HUES48 (cell line): ENCODE measurements around the gene COL5A1.

Experiments
- H3K27ac ChIP-seq: one replicate; pipeline ENCODE4 v1.7.0; 2013; ENCODE audit warnings: low read depth, low read length, inconsistent platforms
- H3K27me3 ChIP-seq: 2 replicates; pipeline ENCODE4 v1.6.1; 2013; ENCODE audit warnings: mild to moderate bottlenecking, low read length; ENCODE audit not compliant: control insufficient read depth, insufficient read depth
- H3K36me3 ChIP-seq: 2 replicates; pipeline ENCODE4 v1.6.1; 2013; ENCODE audit warnings: low read length; ENCODE audit not compliant: control insufficient read depth, insufficient read depth
- H3K4me1 ChIP-seq: 2 replicates; pipeline ENCODE4 v1.6.1; 2013; ENCODE audit warnings: mild to moderate bottlenecking, low read length; ENCODE audit not compliant: control insufficient read depth, insufficient read depth
- H3K4me3 ChIP-seq: 2 replicates; pipeline ENCODE4 v1.5.1; 2013; ENCODE audit warnings: mild to moderate bottlenecking, low read depth, low read length
- H3K9ac ChIP-seq: 2 replicates; pipeline ENCODE4 v1.6.1; 2013; ENCODE audit warnings: mild to moderate bottlenecking, low read depth, low read length, moderate library complexity
- H3K9me3 ChIP-seq: 2 replicates; pipeline ENCODE4 v1.6.1; 2013; ENCODE audit warnings: low read length; ENCODE audit not compliant: control insufficient read depth, insufficient read depth

The COL5A1 gene

DNA sequence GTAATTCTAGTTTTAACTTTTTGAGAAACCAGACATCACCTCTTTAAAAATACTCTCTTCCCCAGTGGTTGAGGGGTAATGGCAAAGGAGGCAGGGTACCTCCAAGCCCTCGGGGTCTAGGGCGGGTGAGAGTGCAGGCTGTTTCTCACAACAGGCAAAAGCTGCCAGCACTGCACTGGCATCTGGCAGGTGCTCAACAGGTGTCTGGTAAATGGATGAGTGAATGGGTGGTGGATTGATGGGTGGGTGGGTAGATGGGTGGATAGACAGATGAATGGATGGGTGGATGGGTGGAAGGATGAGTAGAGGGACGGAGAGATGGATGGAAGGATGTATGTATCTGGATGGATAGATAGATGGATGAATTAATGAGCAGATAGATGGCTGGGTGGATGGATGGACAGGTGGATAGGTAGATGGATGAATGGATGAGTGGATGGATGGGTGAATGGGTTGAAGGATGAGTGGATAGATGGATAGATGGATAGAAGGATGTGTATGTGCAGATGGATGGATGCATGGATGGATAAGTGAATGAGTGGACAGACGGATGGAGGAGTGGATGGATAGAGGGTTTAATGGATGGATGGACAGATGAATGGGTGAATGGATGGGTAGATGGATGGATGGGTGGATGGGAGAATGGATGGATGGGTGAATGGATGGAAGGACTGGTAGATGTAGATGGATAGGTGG, 84.6 kb downstream of the COL5A1 start:
- no peak overlapping the region for H3K9ac ChIP-seq
- H3K4me3 ChIP-seq = no peak overlapping the region
- H3K36me3 ChIP-seq = no peaks in the 10 kb centered on the region
- no peaks in the 10 kb centered on the region for H3K4me1 ChIP-seq
- H3K27me3 ChIP-seq = no peaks in the 10 kb centered on the region
- H3K9me3 ChIP-seq = no peaks in the 10 kb centered on the region
- H3K27ac ChIP-seq = no peak overlapping the region

DNA sequence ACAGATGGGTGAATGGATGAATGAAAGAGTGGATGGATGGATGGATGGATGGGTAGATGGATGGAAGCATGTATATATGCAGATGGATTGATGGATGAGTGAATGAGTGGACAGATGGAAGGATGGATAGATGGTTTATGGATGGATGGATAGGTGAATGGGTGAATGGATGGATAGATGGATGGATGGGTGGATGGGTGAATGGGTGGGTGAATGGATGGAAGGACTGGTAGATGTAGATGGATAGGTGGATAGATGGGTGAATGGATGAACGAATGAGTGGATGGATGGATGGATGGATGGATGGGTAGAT, 85.1 kb downstream of the COL5A1 start:
- Histone ChIP-seq H3K4me3 (no peak overlapping the region), H3K9me3 (no peaks in the 10 kb centered on the region), H3K4me1 (no peaks in the 10 kb centered on the region), H3K9ac (no peak overlapping the region), H3K36me3 (no peaks in the 10 kb centered on the region), H3K27me3 (no peaks in the 10 kb centered on the region), H3K27ac (no peak overlapping the region)

DNA sequence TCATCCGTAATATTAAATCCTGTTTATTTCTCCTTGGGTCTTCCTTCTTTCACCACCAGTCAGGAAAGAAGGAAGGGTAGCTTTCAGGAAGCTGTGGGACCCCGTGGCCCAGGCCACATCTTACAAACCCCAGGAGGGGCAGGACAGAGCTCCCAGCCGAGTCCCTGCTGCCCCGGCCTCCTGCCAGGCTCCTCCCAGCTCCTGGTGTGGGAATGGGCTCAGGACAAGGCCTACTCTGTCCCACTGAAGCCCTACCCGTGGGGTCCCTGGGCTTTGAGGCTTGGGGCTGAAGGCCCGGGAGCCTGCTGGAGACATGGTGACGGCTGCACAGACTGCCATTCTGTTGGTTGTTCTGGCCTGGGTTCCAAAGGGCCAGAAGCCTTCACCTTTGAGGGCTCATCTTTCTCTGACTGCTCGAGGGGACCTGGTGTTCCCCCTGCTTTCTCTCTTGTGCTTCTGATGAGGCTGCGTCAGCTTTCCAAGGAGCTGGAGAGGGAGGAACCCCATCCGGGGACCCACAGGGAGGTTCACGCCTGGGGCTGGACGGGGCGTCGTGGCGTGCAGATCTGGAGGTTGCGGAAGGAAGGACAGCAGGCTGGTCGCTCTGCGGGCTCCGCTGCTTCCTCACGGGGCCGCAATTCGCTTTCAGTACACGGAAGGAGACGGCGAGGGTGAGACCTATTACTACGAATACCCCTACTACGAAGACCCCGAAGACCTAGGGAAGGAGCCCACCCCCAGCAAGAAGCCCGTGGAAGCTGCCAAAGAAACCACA, 86.6 kb downstream of the COL5A1 start:
- Histone ChIP-seq H3K9ac (no peak overlapping the region), H3K4me1 (no peaks in the 10 kb centered on the region), H3K27me3 (no peaks in the 10 kb centered on the region), H3K9me3 (no peaks in the 10 kb centered on the region), H3K36me3 (no peaks in the 10 kb centered on the region), H3K4me3 (no peak overlapping the region), H3K27ac (no peak overlapping the region)

DNA sequence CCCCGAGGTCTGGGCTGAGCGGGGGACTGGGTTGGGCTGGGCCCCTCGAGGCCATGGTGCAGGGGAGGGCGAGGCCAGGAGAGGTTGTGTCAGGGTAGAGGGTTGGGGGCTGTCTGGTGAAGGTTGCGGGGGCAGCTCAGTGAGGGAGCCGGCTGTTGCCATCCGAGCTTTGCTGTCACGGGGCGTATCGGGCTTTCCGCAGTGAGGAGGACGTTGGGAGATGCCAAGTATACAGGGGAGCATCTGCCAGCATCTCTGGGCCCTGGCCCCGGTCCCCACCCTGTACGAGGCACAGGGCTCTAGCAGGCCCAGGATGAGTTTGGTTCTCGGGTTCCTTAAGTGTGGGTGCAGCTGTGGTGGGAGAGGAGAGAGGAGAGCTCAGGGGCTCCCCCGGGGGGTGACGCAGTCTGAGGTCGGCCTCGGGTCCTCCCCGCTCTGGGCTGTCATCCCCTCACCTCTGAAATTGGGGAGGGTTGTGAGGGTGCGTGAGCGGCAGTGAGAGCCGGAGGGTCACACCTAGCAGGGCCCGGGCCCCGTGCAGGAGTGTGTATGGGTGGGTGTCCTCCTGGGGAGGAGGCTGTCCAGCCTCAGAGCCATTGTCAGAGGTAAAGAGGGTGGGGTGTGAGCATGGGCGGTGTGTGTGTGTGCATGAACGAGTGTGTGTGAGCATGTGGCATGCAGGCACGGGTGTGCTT, 87.3 kb downstream of the COL5A1 start:
- Histone ChIP-seq H3K9me3 (no peaks in the 10 kb centered on the region), H3K4me3 (no peak overlapping the region), H3K27me3 (no peaks in the 10 kb centered on the region), H3K27ac (no peak overlapping the region), H3K4me1 (no peaks in the 10 kb centered on the region), H3K36me3 (no peaks in the 10 kb centered on the region), H3K9ac (no peak overlapping the region)

DNA sequence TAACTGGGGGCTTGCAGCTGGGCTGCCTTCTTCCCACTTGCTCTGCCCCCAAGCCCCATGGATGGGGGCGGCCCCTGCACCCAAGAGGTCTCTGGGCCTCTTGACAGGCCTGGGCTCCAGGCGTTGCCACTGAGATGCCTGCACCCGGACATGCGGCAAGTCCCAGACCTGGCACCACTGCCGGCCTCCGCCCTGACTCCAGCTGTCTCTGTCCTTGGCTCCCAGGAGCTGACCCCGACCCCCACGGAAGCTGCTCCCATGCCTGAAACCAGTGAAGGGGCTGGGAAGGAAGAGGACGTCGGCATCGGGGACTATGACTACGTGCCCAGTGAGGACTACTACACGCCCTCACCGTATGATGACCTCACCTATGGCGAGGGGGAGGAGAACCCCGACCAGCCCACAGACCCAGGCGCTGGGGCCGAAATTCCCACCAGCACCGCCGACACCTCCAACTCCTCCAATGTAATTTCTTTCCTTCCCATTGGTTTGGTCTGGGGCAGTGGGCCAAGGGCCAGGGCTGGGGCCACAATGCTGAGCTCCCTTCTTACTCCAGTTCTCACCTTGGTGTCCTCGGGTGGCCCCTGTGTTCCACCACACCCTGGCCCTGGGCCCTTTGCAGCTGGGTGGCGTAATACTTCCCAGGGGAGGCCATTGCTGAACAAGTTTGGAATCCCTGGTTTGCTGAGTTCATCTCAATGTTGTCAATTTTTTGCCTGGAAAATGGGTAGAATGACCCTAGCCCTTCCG, 88.6 kb downstream of the COL5A1 start:
- H3K9ac ChIP-seq = no peak overlapping the region
- H3K9me3 ChIP-seq = no peaks in the 10 kb centered on the region
- no peaks in the 10 kb centered on the region for H3K4me1 ChIP-seq
- no peak overlapping the region for H3K27ac ChIP-seq
- no peak overlapping the region for H3K4me3 ChIP-seq
- no peaks in the 10 kb centered on the region for H3K36me3 ChIP-seq
- no peaks in the 10 kb centered on the region for H3K27me3 ChIP-seq

DNA sequence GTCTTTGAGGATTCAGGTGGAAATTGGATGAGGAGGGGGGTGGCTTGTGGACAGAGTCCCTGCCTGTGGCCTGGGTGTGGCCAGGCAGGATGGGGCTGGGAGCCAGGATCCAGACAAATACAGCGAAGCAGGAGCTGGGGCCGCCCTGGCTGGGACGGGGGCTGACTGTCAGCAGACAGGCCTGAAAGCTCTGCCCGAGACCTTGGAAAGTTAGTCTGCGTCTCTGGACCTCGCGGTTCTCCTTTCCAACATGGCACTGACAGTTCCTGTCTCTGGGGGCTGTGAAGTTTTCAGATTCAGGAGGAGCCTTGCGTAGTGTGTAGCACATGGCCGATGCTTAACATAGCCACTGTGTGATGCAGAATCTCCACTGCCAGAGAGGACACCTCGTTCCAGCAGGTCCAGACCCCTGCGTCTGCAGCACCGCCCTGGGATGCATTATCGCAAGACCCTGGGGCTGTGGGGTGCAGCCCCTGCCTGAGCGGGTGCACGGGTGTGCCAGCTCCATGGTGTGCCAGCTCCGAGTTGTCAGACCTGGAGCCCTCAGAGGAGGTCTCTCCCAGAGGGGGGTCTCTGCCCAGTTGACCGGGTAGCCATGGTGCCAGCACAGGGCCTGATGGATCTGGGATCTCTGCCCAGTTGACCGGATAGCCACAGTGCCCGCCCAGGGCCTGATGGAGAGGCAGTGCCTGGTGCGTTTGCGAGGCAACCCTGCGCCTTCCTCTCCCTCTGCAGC, 89.3 kb downstream of the COL5A1 start:
- H3K27me3 ChIP-seq = no peaks in the 10 kb centered on the region
- no peaks in the 10 kb centered on the region for H3K9me3 ChIP-seq
- H3K27ac ChIP-seq = no peak overlapping the region
- H3K4me1 ChIP-seq = no peaks in the 10 kb centered on the region
- no peak overlapping the region for H3K9ac ChIP-seq
- H3K36me3 ChIP-seq = no peaks in the 10 kb centered on the region
- H3K4me3 ChIP-seq = no peak overlapping the region

DNA sequence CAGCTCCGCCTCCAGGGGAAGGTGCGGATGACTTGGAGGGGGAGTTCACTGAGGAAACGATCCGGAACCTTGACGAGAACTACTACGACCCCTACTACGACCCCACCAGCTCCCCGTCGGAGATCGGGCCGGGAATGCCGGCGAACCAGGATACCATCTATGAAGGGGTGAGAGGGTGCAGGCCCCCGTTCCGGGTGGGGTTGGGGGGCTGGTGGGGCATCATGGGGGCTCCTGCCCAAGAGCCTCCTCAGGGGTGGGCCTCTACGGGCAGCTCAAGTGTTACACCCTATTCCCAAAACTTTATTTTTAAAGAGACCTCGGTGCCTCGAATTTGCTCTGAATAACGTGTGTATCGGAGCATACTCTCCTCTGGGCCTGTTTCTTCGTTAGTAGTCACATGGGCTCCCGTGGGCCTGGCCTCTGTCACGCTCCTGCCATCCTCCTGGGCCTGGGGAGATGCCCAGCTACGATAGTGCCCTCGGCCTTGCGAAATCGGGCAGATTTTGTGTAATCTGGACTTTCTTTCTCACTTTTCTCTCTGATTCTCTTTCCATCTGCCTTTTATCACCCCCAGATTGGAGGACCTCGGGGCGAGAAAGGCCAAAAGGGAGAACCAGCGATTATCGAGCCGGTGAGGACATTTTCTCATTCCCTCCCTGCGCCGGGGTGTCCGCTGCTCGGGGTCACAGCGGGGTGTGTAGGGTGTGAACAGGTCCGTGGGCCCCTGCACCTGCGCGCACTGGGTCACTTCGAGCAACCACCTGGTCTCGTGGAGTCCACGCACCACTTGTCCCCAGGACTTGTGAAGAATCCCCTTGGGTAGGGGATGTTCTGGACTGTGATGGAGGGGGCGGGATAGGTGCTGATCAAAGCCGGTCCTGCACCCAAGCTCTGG, 90.1 kb downstream of the COL5A1 start:
- Histone ChIP-seq H3K9ac (no peak overlapping the region), H3K27ac (no peak overlapping the region), H3K27me3 (no peaks in the 10 kb centered on the region), H3K9me3 (no peaks in the 10 kb centered on the region), H3K4me3 (no peak overlapping the region), H3K36me3 (no peaks in the 10 kb centered on the region), H3K4me1 (no peaks in the 10 kb centered on the region)

DNA sequence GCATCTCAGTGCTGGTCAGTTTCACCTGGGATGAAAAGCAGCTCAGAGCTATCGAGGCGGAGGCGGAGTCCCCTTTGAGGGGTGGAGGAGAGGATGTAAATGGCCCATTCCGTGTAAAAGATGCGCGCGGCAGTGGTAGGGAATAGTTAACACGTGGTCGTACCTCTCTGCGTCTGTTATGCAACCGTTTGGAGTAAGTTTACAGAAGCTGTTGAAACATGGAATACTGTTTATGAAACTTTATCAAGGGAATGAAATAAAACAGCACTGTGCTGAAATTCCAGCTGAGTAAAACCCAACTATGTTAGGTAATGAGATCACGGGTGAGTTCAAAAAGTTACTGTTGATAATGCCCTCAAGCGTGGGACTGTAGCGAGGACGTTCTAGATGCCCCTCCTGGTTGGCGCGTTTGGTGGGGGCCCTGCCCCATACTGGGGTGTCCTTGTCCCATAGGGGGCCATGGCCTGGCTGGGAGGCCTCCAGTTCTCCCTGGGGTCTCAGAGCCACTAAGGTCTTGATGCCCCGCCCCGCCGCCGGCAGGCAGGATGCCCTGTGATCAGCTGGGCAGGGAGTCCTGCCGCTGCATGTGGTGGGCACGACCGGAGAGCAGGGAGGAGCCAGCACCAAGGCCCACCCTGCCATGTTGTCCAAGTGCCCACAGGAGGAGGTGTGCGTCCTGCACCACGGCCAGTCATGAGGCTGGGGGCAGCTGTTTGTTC, 90.9 kb downstream of the COL5A1 start:
- Histone ChIP-seq H3K4me1 (no peaks in the 10 kb centered on the region), H3K9me3 (no peaks in the 10 kb centered on the region), H3K9ac (no peak overlapping the region), H3K4me3 (no peak overlapping the region), H3K27me3 (no peaks in the 10 kb centered on the region), H3K27ac (no peak overlapping the region), H3K36me3 (no peaks in the 10 kb centered on the region)

DNA sequence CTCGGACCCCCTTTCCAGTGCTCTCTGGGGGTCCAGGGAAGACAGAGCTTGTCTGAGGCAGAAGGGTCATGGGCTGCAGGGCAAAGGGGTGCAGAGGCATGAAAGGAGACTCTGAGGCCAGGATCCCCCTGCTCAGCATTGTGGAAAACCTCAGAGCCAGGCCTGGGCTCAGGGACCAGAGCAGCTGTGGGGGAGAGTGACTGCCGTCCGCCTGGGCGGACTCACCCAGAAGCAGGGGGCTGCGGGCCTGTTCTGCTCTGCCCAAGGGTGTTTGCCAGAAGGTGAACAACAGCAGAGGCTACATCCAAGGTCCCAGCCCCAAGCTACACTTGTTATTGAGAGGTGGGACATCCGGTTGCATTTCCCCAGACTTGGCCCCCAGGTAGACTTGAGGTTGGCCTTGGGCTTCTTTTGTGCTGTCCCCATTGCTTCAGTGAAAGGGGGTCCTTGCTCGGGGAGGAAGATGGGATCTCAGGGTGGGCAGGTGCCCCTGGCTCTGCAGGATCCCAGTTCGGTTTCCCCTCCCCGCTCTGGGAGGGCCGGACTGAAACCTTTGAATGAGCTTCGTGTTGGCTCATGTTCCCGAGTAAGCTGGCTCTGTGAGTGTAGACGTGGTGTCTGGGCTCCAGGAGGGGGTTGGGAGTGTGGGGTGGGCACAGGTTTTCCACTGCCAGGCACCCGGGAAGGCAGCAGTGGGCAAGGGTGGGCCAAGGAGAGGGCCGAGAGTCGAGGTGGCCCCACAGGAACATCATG, 92.1 kb downstream of the COL5A1 start:
- Histone ChIP-seq H3K27me3 (no peaks in the 10 kb centered on the region), H3K27ac (no peak overlapping the region), H3K36me3 (no peaks in the 10 kb centered on the region), H3K9me3 (no peaks in the 10 kb centered on the region), H3K4me3 (no peak overlapping the region), H3K9ac (no peak overlapping the region), H3K4me1 (no peaks in the 10 kb centered on the region)
